GM12878 (cell line): Measurements from ENCODE around the gene PSMD14. TPM values are rescaled to one million over a fixed set of nuclear protein-coding genes. Genes with fewer than 3 reads are reported as not detected.

Experiments
- BCL3 ChIP-seq: IDR thresholded peaks from 2 replicates; pipeline ENCODE4 v1.6.1; 2011; ENCODE audit warnings: borderline replicate concordance, low read depth, mild to moderate bottlenecking, moderate library complexity, low read length; ENCODE audit not compliant: insufficient read depth, poor library complexity, severe bottlenecking
- E2F4 ChIP-seq: IDR thresholded peaks from 2 replicates; pipeline ENCODE4 v1.6.1; 2012; ENCODE audit warnings: low read depth, low read length, improper control_type of control experiment
- ETV6 ChIP-seq, 2 experiments: fragments of 450-650 bp in 1 of 2; IDR thresholded peaks in 1 of 2; conservative IDR thresholded peaks in 1 of 2; 2 replicates each; pipeline ENCODE4 v1.6.1; 2014; ENCODE audit warnings: antibody characterized with exemption in 1 of 2, borderline replicate concordance in 1 of 2, low read depth in 1 of 2, mild to moderate bottlenecking in 1 of 2, moderate library complexity in 1 of 2
- FOXK2 ChIP-seq: fragments of 450-650 bp; IDR thresholded peaks from 2 replicates; pipeline ENCODE4 v1.6.1; 2017; ENCODE audit warnings: mild to moderate bottlenecking, moderate library complexity
- HDAC2 ChIP-seq: fragments of 200-600 bp; sonication (generic); IDR thresholded peaks from 2 replicates; pipeline ENCODE4 v1.6.1; 2017
- HDGF ChIP-seq: fragments of 450-650 bp; IDR thresholded peaks from 2 replicates; pipeline ENCODE4 v1.6.1; 2016; ENCODE audit warnings: antibody characterized with exemption
- JUND ChIP-seq: IDR thresholded peaks from 2 replicates; pipeline ENCODE4 v1.6.1; 2012; ENCODE audit warnings: low read depth, mild to moderate bottlenecking, low read length, improper control_type of control experiment, moderate library complexity
- SIX5 ChIP-seq: IDR thresholded peaks from 2 replicates; pipeline ENCODE4 v1.6.1; 2011; ENCODE audit warnings: mild to moderate bottlenecking, low read depth, low read length, moderate library complexity; ENCODE audit not compliant: severe bottlenecking
- SMAD1 ChIP-seq: fragments of 450-650 bp; IDR thresholded peaks from 2 replicates; pipeline ENCODE4 v1.6.1; 2018; ENCODE audit warnings: mild to moderate bottlenecking, low read depth; ENCODE audit not compliant: partially characterized antibody
- SP1 ChIP-seq: IDR thresholded peaks from one replicate; pipeline ENCODE4 v1.6.1; 2011; ENCODE audit warnings: low read depth, low read length
- ZBED1 ChIP-seq: IDR thresholded peaks from 2 replicates; pipeline ENCODE4 v1.6.1; 2016; ENCODE audit warnings: borderline replicate concordance
- ZNF217 ChIP-seq: fragments of 450-650 bp; IDR thresholded peaks from 2 replicates; pipeline ENCODE4 v1.6.1; 2017; ENCODE audit warnings: antibody characterized with exemption, mild to moderate bottlenecking
- ZSCAN29 ChIP-seq: fragments of 450-650 bp; IDR thresholded peaks from 2 replicates; pipeline ENCODE4 v1.6.1; 2017; ENCODE audit warnings: mild to moderate bottlenecking, moderate library complexity
- polyA plus RNA-seq, 11 experiments: library from polyadenylated mRNA; depleted of rRNA in 4 of 11; unstranded in 6 of 11; stranded (reverse) in 5 of 11; fragments of >200 nt; fragmentation: Nextera tagmentation in 4 of 11; fragmentation: Illumina TruSeq in 1 of 11; extraction: Ambion mirVana in 4 of 11; extraction: Trizol in 1 of 11; gene quantifications; 1 replicate in 1 of 11; 2 replicates in 10 of 11; pipeline versions ENCODE4 v1.2.1 to v1.2.3, GENCODE V29; 2011 to 2016; ENCODE audit warnings: inconsistent platforms in 2 of 11, missing spikeins in 2 of 11, low read depth in 1 of 11
- total RNA-seq, 4 experiments: library from RNA; depleted of rRNA in 3 of 4; stranded (reverse); fragments of >200 nt in 3 of 4; fragmentation: Illumina TruSeq in 1 of 4; extraction: Trizol in 1 of 4; gene quantifications; 2 replicates each; pipeline versions ENCODE4 v1.2.1 to v1.2.3, GENCODE V29; 2013 to 2021
- TF ChIP-seq, protein P1 (sequence below): fragments of 450-650 bp; IDR thresholded peaks from 2 replicates; pipeline ENCODE4 v1.6.1; 2016; ENCODE audit warnings: mild to moderate bottlenecking, moderate library complexity, borderline replicate concordance
- TF ChIP-seq, protein P2 (sequence below): fragments of 450-650 bp; IDR thresholded peaks from 2 replicates; pipeline ENCODE4 v1.6.1; 2017; ENCODE audit warnings: mild to moderate bottlenecking, moderate library complexity
- TF ChIP-seq, protein P3 (sequence below): fragments of 450-650 bp; IDR thresholded peaks from 2 replicates; pipeline ENCODE4 v1.6.1; 2016; ENCODE audit warnings: mild to moderate bottlenecking

Gene PSMD14
- total and polyA plus RNA-seq, 10 of the 15 experiments (the other 5 are each of a cell fraction or from before 2014, with no cell fraction given), result 70.5 to 253 (median 127) TPM

- TF ChIP-seq, protein P1, sequence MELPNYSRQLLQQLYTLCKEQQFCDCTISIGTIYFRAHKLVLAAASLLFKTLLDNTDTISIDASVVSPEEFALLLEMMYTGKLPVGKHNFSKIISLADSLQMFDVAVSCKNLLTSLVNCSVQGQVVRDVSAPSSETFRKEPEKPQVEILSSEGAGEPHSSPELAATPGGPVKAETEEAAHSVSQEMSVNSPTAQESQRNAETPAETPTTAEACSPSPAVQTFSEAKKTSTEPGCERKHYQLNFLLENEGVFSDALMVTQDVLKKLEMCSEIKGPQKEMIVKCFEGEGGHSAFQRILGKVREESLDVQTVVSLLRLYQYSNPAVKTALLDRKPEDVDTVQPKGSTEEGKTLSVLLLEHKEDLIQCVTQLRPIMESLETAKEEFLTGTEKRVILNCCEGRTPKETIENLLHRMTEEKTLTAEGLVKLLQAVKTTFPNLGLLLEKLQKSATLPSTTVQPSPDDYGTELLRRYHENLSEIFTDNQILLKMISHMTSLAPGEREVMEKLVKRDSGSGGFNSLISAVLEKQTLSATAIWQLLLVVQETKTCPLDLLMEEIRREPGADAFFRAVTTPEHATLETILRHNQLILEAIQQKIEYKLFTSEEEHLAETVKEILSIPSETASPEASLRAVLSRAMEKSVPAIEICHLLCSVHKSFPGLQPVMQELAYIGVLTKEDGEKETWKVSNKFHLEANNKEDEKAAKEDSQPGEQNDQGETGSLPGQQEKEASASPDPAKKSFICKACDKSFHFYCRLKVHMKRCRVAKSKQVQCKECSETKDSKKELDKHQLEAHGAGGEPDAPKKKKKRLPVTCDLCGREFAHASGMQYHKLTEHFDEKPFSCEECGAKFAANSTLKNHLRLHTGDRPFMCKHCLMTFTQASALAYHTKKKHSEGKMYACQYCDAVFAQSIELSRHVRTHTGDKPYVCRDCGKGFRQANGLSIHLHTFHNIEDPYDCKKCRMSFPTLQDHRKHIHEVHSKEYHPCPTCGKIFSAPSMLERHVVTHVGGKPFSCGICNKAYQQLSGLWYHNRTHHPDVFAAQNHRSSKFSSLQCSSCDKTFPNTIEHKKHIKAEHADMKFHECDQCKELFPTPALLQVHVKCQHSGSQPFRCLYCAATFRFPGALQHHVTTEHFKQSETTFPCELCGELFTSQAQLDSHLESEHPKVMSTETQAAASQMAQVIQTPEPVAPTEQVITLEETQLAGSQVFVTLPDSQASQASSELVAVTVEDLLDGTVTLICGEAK, result peak; percentile 93
- TF ChIP-seq BCL3 (no peak), HDGF (peak; percentile 69; the same call in 1 of the 2 replicates), FOXK2 (no peak), ZBED1 (no peak; the same call in 1 of the 2 replicates), HDAC2 (no peak), ZNF217 (no peak; the same call in 1 of the 2 replicates), ETV6 (conservative IDR thresholded peaks at IDR 0.05 in 1 of 2, IDR thresholded peaks at IDR 0.05 in 1 of 2; ENCODE audit: borderline replicate concordance in 1 of 2, low read depth in 1 of 2) (peak in 1 of 2 experiments; percentile 49; a peak in 1 of 4 replicates), ZSCAN29 (no peak), JUND (no peak), E2F4 (peak; percentile 69; the same call in 1 of the 2 replicates), SMAD1 (no peak), SIX5 (peak; percentile 24), SP1 (no peak)
- TF ChIP-seq, protein P2, sequence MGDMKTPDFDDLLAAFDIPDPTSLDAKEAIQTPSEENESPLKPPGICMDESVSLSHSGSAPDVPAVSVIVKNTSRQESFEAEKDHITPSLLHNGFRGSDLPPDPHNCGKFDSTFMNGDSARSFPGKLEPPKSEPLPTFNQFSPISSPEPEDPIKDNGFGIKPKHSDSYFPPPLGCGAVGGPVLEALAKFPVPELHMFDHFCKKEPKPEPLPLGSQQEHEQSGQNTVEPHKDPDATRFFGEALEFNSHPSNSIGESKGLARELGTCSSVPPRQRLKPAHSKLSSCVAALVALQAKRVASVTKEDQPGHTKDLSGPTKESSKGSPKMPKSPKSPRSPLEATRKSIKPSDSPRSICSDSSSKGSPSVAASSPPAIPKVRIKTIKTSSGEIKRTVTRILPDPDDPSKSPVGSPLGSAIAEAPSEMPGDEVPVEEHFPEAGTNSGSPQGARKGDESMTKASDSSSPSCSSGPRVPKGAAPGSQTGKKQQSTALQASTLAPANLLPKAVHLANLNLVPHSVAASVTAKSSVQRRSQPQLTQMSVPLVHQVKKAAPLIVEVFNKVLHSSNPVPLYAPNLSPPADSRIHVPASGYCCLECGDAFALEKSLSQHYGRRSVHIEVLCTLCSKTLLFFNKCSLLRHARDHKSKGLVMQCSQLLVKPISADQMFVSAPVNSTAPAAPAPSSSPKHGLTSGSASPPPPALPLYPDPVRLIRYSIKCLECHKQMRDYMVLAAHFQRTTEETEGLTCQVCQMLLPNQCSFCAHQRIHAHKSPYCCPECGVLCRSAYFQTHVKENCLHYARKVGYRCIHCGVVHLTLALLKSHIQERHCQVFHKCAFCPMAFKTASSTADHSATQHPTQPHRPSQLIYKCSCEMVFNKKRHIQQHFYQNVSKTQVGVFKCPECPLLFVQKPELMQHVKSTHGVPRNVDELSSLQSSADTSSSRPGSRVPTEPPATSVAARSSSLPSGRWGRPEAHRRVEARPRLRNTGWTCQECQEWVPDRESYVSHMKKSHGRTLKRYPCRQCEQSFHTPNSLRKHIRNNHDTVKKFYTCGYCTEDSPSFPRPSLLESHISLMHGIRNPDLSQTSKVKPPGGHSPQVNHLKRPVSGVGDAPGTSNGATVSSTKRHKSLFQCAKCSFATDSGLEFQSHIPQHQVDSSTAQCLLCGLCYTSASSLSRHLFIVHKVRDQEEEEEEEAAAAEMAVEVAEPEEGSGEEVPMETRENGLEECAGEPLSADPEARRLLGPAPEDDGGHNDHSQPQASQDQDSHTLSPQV, result no peak
- TF ChIP-seq, protein P3, sequence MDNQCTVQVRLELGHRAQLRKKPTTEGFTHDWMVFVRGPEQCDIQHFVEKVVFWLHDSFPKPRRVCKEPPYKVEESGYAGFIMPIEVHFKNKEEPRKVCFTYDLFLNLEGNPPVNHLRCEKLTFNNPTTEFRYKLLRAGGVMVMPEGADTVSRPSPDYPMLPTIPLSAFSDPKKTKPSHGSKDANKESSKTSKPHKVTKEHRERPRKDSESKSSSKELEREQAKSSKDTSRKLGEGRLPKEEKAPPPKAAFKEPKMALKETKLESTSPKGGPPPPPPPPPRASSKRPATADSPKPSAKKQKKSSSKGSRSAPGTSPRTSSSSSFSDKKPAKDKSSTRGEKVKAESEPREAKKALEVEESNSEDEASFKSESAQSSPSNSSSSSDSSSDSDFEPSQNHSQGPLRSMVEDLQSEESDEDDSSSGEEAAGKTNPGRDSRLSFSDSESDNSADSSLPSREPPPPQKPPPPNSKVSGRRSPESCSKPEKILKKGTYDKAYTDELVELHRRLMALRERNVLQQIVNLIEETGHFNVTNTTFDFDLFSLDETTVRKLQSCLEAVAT, result no peak
Measured at GRCh38 chr2:161308178-161308955, at the start of gene PSMD14 (continued).
